Islet of Langerhans (tissue), 1 donor: ENCODE results near the gene GALNT14.

Experiments used
- FAIRE-seq: peaks from one replicate; lab custom pipeline; 2011; peaks lifted over from hg19 to GRCh38; lab: Jason Lieb, UNC

The GALNT14 gene

DNA sequence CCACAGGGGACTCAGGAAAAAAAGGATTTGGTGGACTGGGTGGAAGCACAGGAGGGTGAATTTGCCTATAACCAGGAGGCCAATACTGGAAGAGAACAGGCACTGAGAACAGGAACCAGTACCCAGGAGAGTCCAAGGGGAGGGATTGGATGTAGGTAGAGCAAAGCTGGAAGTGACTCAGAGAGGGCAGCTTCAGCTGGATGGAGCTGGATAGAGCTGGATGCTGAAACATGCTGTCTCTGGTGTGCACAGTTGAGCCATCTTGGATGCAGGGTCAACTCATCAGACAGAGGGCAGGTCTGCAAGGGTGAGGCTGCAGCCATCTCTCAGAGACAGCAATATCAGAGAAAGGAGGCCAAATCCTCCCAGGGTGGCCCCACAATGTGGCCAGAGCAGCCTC is 134.0 kb downstream of the GALNT14 start:
- FAIRE-seq = no peak

DNA sequence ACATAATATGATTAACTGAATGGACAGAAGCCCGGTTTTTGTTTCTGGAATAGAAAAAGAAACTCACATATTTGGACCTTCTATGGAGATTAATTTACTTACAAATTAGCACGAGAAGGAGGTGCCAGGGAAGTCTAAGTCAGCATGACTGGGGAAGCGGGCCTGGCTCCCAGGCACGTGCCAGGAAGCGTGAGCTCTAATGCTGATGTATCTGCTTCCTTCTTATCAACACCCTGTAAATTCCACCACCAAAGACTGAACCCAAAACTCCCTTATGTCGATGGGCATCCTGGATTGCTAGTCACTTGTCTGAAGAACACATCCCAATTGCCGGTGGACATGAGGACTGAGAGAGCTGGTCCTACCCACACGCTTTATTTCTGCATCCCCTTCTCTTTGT is 134.5 kb downstream of the GALNT14 start:
- FAIRE-seq = no peak

GRCh38 chr2:31002537-31003150 is 135.6 kb downstream of the GALNT14 start:
- no peak for FAIRE-seq

GRCh38 chr2:31000970-31001369 is 137.3 kb downstream of the GALNT14 start:
- FAIRE-seq = no peak

- no peak for FAIRE-seq
Observed at GRCh38 chr2:30998672-30999071, 139.6 kb downstream of the GALNT14 start.

GRCh38 chr2:30997979-30998378 is 140.3 kb downstream of the GALNT14 start:
- no peak for FAIRE-seq

- no peak for FAIRE-seq
Observed at GRCh38 chr2:30994227-30995056, 143.8 kb downstream of the GALNT14 start.

- no peak for FAIRE-seq
Observed at GRCh38 chr2:30992781-30993180, 145.5 kb downstream of the GALNT14 start.

DNA sequence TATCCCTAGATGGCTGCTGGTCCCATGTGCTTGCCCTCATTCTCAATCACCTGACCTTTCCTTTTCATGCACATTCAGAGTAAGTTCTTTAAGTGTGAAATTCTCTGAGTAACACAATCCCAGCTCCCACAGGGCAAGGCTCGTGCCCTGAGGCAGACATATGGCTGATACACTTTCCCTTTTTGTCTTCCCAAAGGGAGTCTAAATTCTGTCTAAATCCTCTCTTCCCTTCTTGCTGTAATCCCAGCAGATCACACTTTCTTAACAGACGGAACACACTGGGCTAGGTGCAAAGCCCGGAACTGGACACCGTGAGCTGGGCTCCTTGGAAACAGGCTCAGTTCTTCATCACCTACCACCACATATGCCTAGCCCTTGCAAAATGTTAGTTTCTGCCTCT is 147.6 kb downstream of the GALNT14 start:
- FAIRE-seq = no peak

- no peak for FAIRE-seq
Observed at GRCh38 chr2:30990176-30990575, 148.1 kb downstream of the GALNT14 start.

GRCh38 chr2:30989746-30990145 is 148.5 kb downstream of the GALNT14 start:
- FAIRE-seq = no peak

- no peak for FAIRE-seq
Observed at GRCh38 chr2:30987566-30987965, 150.7 kb downstream of the GALNT14 start.

GRCh38 chr2:30986231-30986580 is 152.0 kb downstream of the GALNT14 start:
- no peak for FAIRE-seq

DNA sequence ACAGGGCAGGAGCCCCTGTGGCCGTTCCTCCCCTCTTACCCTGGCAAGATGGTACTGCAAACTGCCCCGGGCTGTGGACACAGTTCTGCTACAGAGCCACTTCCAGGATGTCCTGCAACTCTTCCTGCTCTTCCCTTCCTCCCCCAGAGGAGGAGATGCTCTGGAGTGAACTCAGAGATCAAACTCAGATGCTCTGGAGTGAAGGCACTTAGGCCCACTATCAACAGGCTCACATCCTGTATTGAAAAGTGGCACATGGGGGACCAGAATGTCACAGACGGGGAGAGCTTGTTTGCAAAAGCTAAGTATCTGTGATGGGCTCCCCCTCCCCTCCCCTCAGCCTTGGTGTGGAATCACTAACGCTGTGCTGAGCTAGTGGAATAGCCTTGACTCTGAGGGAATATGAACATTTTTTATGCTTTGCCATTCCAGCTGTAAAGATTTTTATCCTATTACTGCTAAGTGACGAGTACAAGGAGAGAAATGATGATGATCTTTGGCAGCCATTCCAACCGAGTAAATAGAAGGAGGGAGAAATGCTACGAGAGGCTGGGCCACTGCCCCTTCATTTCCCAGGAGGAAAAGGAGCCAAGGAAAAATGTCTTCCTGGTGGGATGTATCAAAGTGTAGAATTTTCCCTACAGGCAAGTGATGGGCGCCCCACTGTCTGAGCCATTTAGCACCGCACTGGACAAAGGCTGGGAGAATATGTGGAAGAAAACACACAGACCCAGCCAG is 152.6 kb downstream of the GALNT14 start:
- FAIRE-seq = no peak

DNA sequence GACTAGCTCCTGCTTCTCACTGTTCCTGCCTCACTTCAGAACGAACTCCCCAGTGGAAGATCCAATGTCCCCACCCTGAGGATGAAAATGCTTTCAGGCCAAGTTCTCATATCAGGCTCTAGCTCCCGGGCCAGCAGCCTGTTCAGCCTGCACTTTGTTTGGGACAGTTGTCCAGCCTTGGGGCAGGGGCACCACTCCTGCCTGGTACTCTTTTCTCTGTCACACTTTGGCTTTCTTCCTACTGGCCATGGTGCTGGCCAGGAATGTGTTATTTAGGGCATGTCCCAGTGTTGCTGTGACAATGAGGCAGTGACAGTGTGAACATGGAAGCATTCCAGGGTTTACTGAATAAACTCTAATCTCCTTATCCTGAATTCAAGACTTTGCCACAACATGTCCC is 154.1 kb downstream of the GALNT14 start:
- FAIRE-seq = no peak

GRCh38 chr2:30981510-30981909 is 156.7 kb downstream of the GALNT14 start:
- FAIRE-seq = no peak

DNA sequence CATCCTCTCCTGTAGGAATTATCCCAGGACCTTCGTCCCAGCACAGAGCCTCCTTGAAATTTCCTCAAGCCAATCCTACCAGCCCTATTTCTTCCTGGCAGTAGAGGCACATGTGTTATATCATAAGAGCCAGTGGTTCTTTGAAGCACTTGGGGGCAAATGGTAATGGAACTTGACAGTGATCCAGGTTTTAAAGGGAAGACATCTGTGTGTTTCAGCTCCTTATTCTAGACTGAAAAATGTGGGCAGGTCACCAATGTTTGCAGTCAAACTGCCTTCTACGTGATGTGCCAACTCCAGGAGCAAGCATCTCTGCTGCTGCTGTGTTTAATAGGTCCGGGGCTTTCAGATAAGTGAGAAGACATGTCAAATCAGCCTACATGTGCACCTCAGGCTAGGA is 157.1 kb downstream of the GALNT14 start:
- FAIRE-seq = no peak

DNA sequence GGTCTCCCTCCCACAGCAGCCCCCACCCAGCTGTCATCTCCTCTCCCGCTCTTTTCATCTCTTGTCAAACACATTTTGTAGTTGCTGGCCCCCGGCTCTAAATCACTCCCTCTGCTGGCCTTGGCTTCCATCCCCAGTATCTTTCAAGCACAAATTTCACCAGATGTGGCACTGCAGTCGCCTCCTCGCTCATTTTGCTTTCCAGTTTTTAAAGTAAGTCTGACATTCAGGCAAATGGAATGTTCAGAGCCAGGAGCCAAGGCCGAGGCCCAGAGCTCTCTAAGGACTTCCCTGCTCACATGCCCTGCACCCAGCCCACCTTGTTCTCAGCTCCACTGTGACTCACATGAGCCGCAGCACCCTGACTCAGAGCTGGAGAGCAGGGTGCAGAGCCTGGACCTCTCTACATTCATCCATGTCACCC is 158.4 kb downstream of the GALNT14 start:
- FAIRE-seq = no peak

GRCh38 chr2:30978854-30979253 is 159.4 kb downstream of the GALNT14 start:
- FAIRE-seq = no peak

GRCh38 chr2:30978044-30978443 is 160.2 kb downstream of the GALNT14 start:
- no peak for FAIRE-seq

DNA sequence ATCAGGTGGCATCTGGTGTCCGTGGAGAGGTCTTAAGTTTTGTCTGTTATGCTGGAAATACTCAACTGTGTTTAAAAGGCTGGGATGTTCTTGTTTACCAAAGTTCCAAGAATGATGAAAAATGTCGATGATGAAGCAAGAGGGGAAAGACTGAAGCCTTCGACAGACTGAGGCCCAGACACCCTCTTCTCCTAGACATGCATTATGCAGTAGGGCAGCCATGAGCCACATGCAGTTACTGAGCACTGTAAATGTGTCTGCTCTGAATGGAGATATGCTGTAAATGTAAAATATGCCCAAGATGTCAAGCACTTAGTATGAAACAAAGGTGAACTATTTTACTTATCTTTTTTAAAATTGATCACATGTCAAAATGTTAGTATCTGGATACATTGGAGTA is 163.1 kb downstream of the GALNT14 start:
- no peak for FAIRE-seq

DNA sequence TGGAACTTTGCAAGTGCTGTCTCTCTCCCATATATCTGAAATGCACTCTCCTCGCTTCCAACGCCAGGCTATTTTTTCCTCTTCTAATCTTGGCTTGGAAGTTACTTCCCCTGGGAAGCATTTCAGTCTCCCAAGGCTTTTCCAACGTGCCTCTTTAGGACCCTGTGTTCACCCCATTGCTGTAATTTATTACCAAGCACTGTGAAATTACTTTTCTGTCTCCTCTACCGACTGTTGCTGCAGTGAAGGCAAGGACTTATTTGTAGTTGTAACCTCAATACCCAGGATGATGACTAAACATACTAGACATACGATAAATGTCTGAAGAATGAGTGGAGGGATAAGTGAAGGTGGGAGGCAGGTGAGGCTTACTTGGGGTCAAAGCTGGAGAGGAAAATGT is 163.7 kb downstream of the GALNT14 start:
- no peak for FAIRE-seq

- no peak for FAIRE-seq
Observed at GRCh38 chr2:30974092-30974491, 164.1 kb downstream of the GALNT14 start.
